Bronchial epithelial cell (primary cell): Measurements from ENCODE around the gene TMED1. TPM values are rescaled to one million over a fixed set of nuclear protein-coding genes. Genes with fewer than 3 reads are reported as not detected.
A peak's percentile ranks its signal among the peaks of the same experiment; 100 is the strongest.

ENCODE experiments used
- DNase-seq: peaks from one replicate; pipeline ENCODE4 v3.0.0-alpha.2; 2010; ENCODE audit warnings: low read depth
- FAIRE-seq: peaks from 2 replicates; lab custom pipeline; 2011; peaks lifted over from hg19 to GRCh38; lab: Jason Lieb, UNC
- H3K27me3 ChIP-seq: 2 replicates; pipeline ENCODE4 v1.5.1; 2011; ENCODE audit warnings: low read length; ENCODE audit not compliant: control insufficient read depth, insufficient read depth
- H3K36me3 ChIP-seq: 2 replicates; pipeline ENCODE4 v1.5.1; 2011; ENCODE audit warnings: low read length; ENCODE audit not compliant: control insufficient read depth, insufficient read depth
- H3K4me3 ChIP-seq: 2 replicates; pipeline ENCODE4 v1.5.1; 2011; ENCODE audit warnings: mild to moderate bottlenecking, low read depth, low read length, control low read depth
- total RNA-seq: library from RNA; depleted of rRNA; stranded (reverse); fragments of >200 nt; gene quantifications from 2 replicates; pipeline ENCODE4 v1.2.1, GENCODE V29; 2014
- TF ChIP-seq, protein P1 (sequence below): IDR thresholded peaks from 2 replicates; pipeline ENCODE4 v1.5.1; 2011; ENCODE audit warnings: mild to moderate bottlenecking, moderate library complexity, low read length, control low read depth, inconsistent platforms; ENCODE audit not compliant: insufficient read depth, severe bottlenecking

Gene TMED1, protein sequence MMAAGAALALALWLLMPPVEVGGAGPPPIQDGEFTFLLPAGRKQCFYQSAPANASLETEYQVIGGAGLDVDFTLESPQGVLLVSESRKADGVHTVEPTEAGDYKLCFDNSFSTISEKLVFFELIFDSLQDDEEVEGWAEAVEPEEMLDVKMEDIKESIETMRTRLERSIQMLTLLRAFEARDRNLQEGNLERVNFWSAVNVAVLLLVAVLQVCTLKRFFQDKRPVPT
- 42.0 and 45.3 TPM in 2 replicates for total RNA-seq

DNA sequence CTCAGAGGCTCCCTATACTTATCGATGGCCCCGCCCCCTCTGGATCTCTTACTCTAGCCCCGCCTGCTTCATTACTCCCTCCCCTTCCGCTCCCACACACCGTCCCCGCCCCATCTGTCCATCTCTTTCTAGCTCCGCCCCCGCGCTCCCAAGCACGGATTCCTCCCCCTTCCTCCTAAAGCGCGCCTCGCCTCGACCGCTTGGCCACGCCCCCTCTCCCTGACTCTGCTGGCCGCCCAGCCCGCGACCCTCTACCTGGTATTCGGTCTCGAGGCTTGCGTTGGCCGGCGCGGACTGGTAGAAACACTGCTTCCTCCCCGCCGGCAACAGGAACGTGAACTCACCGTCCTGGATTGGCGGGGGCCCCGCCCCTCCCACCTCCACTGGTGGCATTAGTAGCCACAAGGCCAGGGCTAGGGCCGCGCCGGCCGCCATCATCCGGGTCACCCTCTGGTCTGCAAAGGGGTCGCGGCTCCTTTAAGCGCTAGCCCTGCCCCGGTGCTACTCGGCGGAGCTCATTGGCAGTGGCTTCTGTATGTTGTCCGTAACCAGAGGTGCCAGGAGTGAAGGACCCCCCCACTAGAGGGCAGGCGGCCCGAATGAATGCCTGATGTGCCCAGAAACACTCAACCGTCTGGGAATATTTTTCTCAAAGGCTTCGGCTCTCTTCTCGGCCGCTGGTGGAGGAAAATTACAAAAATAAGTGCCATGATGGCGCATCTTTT is at the start of gene TMED1:
Gene TMED1, minus strand, starts transcription at position 459 of the 725 bp plus-strand sequence. Its CDS starts 21 bp downstream, at position 438.
- FAIRE-seq = no peak
- TF ChIP-seq, protein P1, sequence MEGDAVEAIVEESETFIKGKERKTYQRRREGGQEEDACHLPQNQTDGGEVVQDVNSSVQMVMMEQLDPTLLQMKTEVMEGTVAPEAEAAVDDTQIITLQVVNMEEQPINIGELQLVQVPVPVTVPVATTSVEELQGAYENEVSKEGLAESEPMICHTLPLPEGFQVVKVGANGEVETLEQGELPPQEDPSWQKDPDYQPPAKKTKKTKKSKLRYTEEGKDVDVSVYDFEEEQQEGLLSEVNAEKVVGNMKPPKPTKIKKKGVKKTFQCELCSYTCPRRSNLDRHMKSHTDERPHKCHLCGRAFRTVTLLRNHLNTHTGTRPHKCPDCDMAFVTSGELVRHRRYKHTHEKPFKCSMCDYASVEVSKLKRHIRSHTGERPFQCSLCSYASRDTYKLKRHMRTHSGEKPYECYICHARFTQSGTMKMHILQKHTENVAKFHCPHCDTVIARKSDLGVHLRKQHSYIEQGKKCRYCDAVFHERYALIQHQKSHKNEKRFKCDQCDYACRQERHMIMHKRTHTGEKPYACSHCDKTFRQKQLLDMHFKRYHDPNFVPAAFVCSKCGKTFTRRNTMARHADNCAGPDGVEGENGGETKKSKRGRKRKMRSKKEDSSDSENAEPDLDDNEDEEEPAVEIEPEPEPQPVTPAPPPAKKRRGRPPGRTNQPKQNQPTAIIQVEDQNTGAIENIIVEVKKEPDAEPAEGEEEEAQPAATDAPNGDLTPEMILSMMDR = peak; percentile 26

DNA sequence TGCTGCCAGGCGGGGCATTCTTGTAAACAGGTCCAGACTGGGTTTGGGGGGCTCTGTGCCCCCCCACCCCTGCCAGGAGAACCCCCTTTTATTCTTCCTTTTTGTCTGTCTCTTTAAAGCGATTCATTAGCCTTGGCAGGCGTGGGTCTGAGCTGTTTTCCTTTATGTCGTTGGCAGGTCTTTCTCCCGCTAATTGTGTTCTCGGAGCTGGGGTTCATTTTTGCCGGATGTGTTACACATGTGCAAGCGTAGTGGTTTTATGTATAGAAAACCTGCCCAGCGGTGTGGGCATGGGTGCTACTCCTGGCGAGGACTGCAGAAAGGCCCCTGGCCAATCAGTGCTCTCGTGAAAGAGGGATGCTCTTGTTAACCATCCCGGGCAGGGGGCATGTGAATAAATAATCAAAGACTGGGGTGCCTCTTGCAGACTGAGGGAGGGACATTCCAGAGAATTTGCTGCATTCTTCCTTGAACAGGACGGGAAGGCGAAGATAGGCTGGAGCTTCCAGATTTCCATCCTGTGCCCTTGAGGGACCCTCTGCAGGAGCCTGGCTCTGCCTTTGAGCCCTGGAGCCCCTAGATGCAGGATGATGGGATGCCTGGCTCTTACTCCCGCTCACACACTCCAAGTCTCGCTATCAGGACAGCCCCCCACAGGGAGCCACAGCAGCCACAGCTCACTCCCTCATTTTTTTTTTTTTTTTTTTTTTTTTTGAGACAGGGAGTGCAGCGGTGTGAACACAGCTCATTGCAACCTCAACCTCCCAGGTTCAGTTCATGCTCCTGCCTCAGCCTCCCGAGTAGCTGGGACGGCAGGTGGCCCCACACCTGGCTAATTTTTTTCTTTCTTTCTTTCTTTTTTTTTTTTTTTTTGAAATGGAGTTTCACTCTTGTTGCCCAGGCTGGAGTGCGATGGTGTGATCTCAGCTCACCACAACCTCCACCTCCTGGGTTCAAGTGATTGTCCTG is 49.5 kb upstream of the TMED1 start:
- no peak overlapping the region for H3K4me3 ChIP-seq
- TF ChIP-seq, protein P1 = no peak
- no peaks in the 10 kb centered on the region for H3K27me3 ChIP-seq
- DNase-seq (no peak), FAIRE-seq (no peak)
- peaks cover 3% of the 10 kb centered on the region for H3K36me3 ChIP-seq

More for the DNA sequence above, at the start of gene TMED1:
- Histone ChIP-seq H3K36me3 (peaks cover 3% of the 10 kb centered on the region), H3K4me3 (peak within 1 kb of the TSS; percentile 55), H3K27me3 (no peaks in the 10 kb centered on the region)
- peak; percentile 86 for DNase-seq

DNA sequence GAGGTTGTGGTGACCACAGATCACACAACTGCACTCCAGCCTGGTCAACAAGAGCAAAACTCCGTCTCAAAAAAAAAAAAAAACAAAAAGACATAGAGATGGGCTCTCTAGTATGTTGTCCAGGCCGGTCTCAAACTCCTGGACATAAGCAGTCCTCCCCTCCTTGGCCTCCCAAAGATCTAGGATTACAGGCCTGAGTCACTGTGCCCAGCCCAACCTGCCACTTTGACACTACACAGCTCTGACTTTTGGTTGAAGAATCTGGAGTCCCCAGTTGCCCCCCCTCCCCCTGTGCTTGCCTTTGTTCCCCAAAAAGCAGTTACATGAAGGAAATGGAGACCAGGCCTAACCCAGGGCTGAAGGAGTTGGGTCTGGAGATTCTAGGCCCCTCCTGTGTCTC is 48.3 kb upstream of the TMED1 start:
- FAIRE-seq (no peak), DNase-seq (peak; percentile 47)

DNA sequence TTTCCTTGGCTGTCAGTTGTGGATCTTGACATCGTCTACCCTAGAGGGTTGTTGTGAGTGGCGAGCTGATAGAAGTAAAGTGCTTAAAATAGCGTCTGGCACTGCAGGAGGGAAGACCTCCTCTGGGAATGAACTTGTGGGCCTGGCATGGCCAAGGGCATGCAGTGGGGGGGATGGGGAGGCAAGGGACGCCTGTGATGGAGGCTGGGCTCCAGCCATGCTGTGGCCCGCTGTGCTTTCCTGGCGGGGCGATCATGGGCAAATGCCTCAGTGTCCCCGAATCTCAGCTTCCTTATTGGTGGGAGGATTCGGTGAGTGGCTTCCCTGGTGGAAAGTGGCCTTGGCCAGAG is 46.1 kb upstream of the TMED1 start:
- DNase-seq (no peak), FAIRE-seq (no peak)
- no peaks in the 10 kb centered on the region for H3K27me3 ChIP-seq
- peaks cover 5% of the 10 kb centered on the region for H3K36me3 ChIP-seq
- no peak overlapping the region for H3K4me3 ChIP-seq
- TF ChIP-seq, protein P1 = no peak

More for the DNA sequence above, 48.3 kb upstream of the TMED1 start:
- H3K4me3 ChIP-seq = no peak overlapping the region
- peaks cover 5% of the 10 kb centered on the region for H3K36me3 ChIP-seq
- TF ChIP-seq, protein P1 = no peak
- H3K27me3 ChIP-seq = no peaks in the 10 kb centered on the region

DNA sequence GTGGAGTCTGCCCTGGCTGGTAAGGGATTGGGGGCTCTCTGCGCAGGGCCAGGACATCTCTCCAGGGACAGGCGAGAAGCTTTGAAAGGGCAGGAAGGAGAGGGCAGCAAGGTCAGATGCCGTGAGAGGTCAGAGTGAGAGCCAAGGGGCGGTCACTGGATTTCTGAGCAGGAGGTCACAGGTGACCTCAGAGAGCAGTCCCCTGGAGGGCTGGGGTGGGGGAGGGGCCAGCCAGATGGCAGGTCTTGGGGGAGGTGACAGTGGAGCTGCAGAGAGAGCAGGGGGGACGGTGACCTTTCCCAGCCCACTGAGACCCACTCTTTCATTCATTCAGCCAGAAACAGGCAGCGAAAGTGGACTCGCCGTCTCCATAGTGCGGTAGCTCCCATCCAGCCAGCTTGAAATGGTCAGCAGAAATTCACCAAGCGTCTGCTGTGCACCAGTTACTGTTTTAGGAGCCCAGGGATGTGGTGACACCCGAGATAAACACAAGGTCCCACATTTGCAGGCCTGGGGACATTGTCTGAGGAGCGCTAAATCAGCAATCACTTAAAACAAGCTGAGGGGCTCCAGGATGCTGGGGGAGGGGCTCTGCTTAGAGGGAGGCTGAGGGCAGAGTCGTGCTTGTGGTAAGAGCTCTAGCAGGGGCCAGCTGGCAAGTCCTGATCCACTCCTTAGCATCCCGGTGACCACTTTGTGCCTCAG is 45.5 kb upstream of the TMED1 start:
- H3K27me3 ChIP-seq = no peaks in the 10 kb centered on the region
- no peak for DNase-seq
- TF ChIP-seq, protein P1 = no peak
- no peak for FAIRE-seq
- no peak overlapping the region for H3K4me3 ChIP-seq
- peaks cover 5% of the 10 kb centered on the region for H3K36me3 ChIP-seq
